Liver (tissue), 3 donors: ENCODE measurements around the gene ENTREP3.

Source experiments
- CTCF ChIP-seq: fragments of 150-350 bp; IDR thresholded peaks from 2 replicates; pipeline ENCODE4 v1.5.1; 2017; ENCODE audit warnings: improper control_type of control experiment, low read depth, low read length; ENCODE audit not compliant: missing input control
- EGR1 ChIP-seq, 2 donors: IDR thresholded peaks; 2 replicates each; pipeline ENCODE4 v1.6.1; 2016 to 2018; ENCODE audit warnings: antibody characterized with exemption in 2 of 2, low read depth in 2 of 2
- GABPA ChIP-seq, 2 donors: IDR thresholded peaks in 1 of 2; conservative IDR thresholded peaks in 1 of 2; 2 replicates each; pipeline ENCODE4 v1.6.1; 2016; ENCODE audit warnings: antibody characterized with exemption in 2 of 2, mild to moderate bottlenecking in 1 of 2, moderate library complexity in 1 of 2
- RAD21 ChIP-seq, 2 donors: IDR thresholded peaks; 2 replicates each; pipeline ENCODE4 v1.6.1; 2016; ENCODE audit warnings: antibody characterized with exemption in 2 of 2, mild to moderate bottlenecking in 2 of 2
- REST ChIP-seq: IDR thresholded peaks from 2 replicates; pipeline ENCODE4 v1.6.1; 2016; ENCODE audit warnings: antibody characterized with exemption, mild to moderate bottlenecking
- SP1 ChIP-seq: IDR thresholded peaks from 2 replicates; pipeline ENCODE4 v1.6.1; 2018; ENCODE audit warnings: antibody characterized with exemption, mild to moderate bottlenecking
- TAF1 ChIP-seq: conservative IDR thresholded peaks from 2 replicates; pipeline ENCODE4 v1.6.1; 2016; ENCODE audit warnings: antibody characterized with exemption, mild to moderate bottlenecking
- YY1 ChIP-seq: IDR thresholded peaks from 2 replicates; pipeline ENCODE4 v1.6.1; 2016; ENCODE audit warnings: antibody characterized with exemption, mild to moderate bottlenecking
- ZBTB33 ChIP-seq: IDR thresholded peaks from 2 replicates; pipeline ENCODE4 v1.6.1; 2016; ENCODE audit warnings: antibody characterized with exemption
- donor health status: healthy.
- donor health status: healthy.

- TF ChIP-seq CTCF (no peak), SP1 (no peak), YY1 (no peak), GABPA (IDR thresholded peaks at IDR 0.05 in 1 of 2, conservative IDR thresholded peaks at IDR 0.05 in 1 of 2) (no peak), EGR1 (IDR thresholded peaks at IDR 0.05; ENCODE audit: low read depth in 2 of 2) (no peak), REST (no peak), RAD21 (IDR thresholded peaks at IDR 0.05) (no peak), ZBTB33 (no peak), TAF1 (no peak)
Measured at GRCh38 chr1:155207806-155208540, 47.3 kb downstream of the ENTREP3 start, which contains the start of gene THBS3.
